B cell (primary cell): ENCODE data around the gene TOMM40. TPM values are rescaled to one million over a fixed set of nuclear protein-coding genes. Genes with fewer than 3 reads are reported as not detected.
"Not testable (repeated sequence)": the region's sequence is repeated elsewhere in the genome, so short reads cannot be mapped to it uniquely, and the experiment has no call there.

Source experiments
- ATAC-seq: fragments of 200-7000 bp; cut with Tn5 transposase; one replicate; pipeline ENCODE4 v1.10.0; 2021; ENCODE audit warnings: low read depth, mild to moderate bottlenecking, moderate number of reproducible peaks, moderate library complexity
- CTCF ChIA-PET: fragments of 350-600 bp; sonication (Branson Sonifier 250); formaldehyde crosslinking; loops from one replicate; lab custom pipeline; 2021; ENCODE audit warnings: antibody characterized with exemption, inconsistent platforms; lab: Charles Lee
- POLR2A ChIA-PET: fragments of 350-600 bp; sonication (Branson Sonifier 250); formaldehyde crosslinking; loops from one replicate; lab custom pipeline; 2021; ENCODE audit warnings: antibody characterized with exemption; lab: Charles Lee
- DNase-seq: peaks from one replicate; pipeline ENCODE4 v3.0.0; 2013
- H2AFZ ChIP-seq: 2 replicates; pipeline ENCODE4 v1.6.1; 2012; ENCODE audit warnings: mild to moderate bottlenecking, low read depth, low read length; ENCODE audit not compliant: insufficient read depth, poor library complexity, severe bottlenecking
- H3K27ac ChIP-seq, 2 donors: 1 replicate in 1 of 2; 2 replicates in 1 of 2; pipeline ENCODE4 v1.5.1; 2012 to 2013; ENCODE audit warnings: low read length in 2 of 2, mild to moderate bottlenecking in 2 of 2, moderate library complexity in 1 of 2
- H3K27me3 ChIP-seq, 4 experiments: fragments of 200-600 bp in 1 of 4; sonication (generic) in 1 of 4; replicated peaks in 1 of 4; 1 replicate in 2 of 4; 2 replicates in 2 of 4; pipeline versions ENCODE4 v1.6.1 to v1.7.0; 2013 to 2016; ENCODE audit warnings: low read length in 3 of 4, mild to moderate bottlenecking in 2 of 4, mixed read lengths in 1 of 4, moderate library complexity in 1 of 4; ENCODE audit not compliant: insufficient read depth in 4 of 4, control insufficient read depth in 3 of 4; ENCODE audit errors: control extremely low read depth in 1 of 4
- H3K36me3 ChIP-seq, 2 experiments: replicated peaks in 1 of 2; 1 replicate in 1 of 2; 2 replicates in 1 of 2; pipeline versions ENCODE4 v1.6.1 to v1.7.1; 2013; ENCODE audit warnings: low read length in 1 of 2; ENCODE audit not compliant: insufficient read depth in 2 of 2, control insufficient read depth in 1 of 2; ENCODE audit errors: control extremely low read depth in 1 of 2, extremely low read depth in 1 of 2
- H3K4me1 ChIP-seq, 2 donors: fragments of 200-600 bp in 1 of 2; sonication (generic) in 1 of 2; 1 replicate in 1 of 2; 2 replicates in 1 of 2; pipeline versions ENCODE4 v1.5.1 to v1.6.1; 2013 to 2017; ENCODE audit warnings: low read length in 2 of 2; ENCODE audit not compliant: control insufficient read depth in 2 of 2, insufficient read depth in 2 of 2
- H3K4me2 ChIP-seq: replicated peaks from 2 replicates; pipeline ENCODE3; 2012; ENCODE audit warnings: mild to moderate bottlenecking, low read depth, low read length; ENCODE audit not compliant: poor library complexity, severe bottlenecking
- H3K4me3 ChIP-seq, 5 experiments: fragments of 200-600 bp in 1 of 5; sonication (generic) in 1 of 5; 1 replicate in 3 of 5; 2 replicates in 2 of 5; pipeline versions ENCODE4 v1.5.1 to v1.7.0; 2011 to 2016; ENCODE audit warnings: low read length in 4 of 5, mild to moderate bottlenecking in 4 of 5, low read depth in 2 of 5, control low read depth in 1 of 5, moderate library complexity in 1 of 5; ENCODE audit not compliant: insufficient read depth in 1 of 5; ENCODE audit errors: control extremely low read depth in 1 of 5, extremely low read depth in 1 of 5
- H3K79me2 ChIP-seq: fragments of 200-600 bp; sonication (generic); one replicate; pipeline ENCODE4 v1.6.0; 2016; ENCODE audit warnings: low read length; ENCODE audit not compliant: control insufficient read depth, insufficient read depth
- H3K9ac ChIP-seq: fragments of 200-600 bp; sonication (generic); 2 replicates; pipeline ENCODE4 v1.6.1; 2017; ENCODE audit warnings: mild to moderate bottlenecking, low read length, moderate library complexity
- H3K9me3 ChIP-seq, 3 donors: one replicate each; pipeline versions ENCODE4 v1.6.1 to v1.7.1; 2013; ENCODE audit warnings: low read length in 2 of 3; ENCODE audit not compliant: control insufficient read depth in 2 of 3, insufficient read depth in 1 of 3; ENCODE audit errors: control extremely low read depth in 1 of 3
- H4K20me1 ChIP-seq: 2 replicates; pipeline ENCODE4 v1.6.0; 2012; ENCODE audit warnings: mild to moderate bottlenecking, low read length; ENCODE audit not compliant: insufficient read depth, control insufficient read depth, poor library complexity, severe bottlenecking
- H3K27ac Mint-ChIP-seq: one replicate; pipeline ENCODE4 v1.8.0; 2021; ENCODE audit warnings: mixed read lengths
- H3K27me3 Mint-ChIP-seq: one replicate; pipeline ENCODE4 v1.8.0; 2021; ENCODE audit warnings: mixed read lengths
- H3K4me1 Mint-ChIP-seq: one replicate; pipeline ENCODE4 v1.8.0; 2021; ENCODE audit warnings: mixed read lengths
- H3K4me3 Mint-ChIP-seq: one replicate; pipeline ENCODE4 v1.8.0; 2021; ENCODE audit warnings: mixed read lengths
- H3K9me3 Mint-ChIP-seq: one replicate; pipeline ENCODE4 v1.8.0; 2022; ENCODE audit warnings: mixed read lengths; ENCODE audit not compliant: insufficient read depth
- CTCF ChIP-seq: fragments of 200-600 bp; IDR thresholded peaks from one replicate; pipeline ENCODE4 v1.8.0; 2022; ENCODE audit warnings: antibody characterized with exemption, mild to moderate bottlenecking
- EZH2 ChIP-seq: IDR thresholded peaks from 2 replicates; pipeline ENCODE4 v1.6.1; 2012; ENCODE audit warnings: borderline replicate concordance, low read depth, mild to moderate bottlenecking, moderate library complexity, low read length; ENCODE audit not compliant: insufficient read depth, poor library complexity, severe bottlenecking
- WGBS: methylation state at CpG from one replicate; pipeline ENCODE4 v1.1.5; 2013; ENCODE audit warnings: missing lambda C conversion rate; ENCODE audit not compliant: insufficient coverage; 5-methylcytosine and 5-hydroxymethylcytosine counted together
- intact Hi-C: fragments of 100-400 bp; cut with micrococcal nuclease; formaldehyde crosslinking; loops from one replicate; pipeline ENCODE4 v1.10.0; 2022
- polyA plus RNA-seq: library from polyadenylated mRNA; depleted of rRNA; stranded (reverse); fragments of >200 nt; gene quantifications from 2 replicates; pipeline ENCODE4 v1.2.3, GENCODE V29; 2012
- total RNA-seq, 2 donors: library from RNA; stranded (reverse); fragments of 120-200 nt in 1 of 2; gene quantifications; 1 replicate in 1 of 2; 2 replicates in 1 of 2; pipeline versions ENCODE4 v1.2.3 to v1.2.4, GENCODE V29; 2013 to 2022

Gene TOMM40
- total and polyA plus RNA-seq, 2 donors (not counting 1 experiment from before 2014, with no cell fraction given): 30.9 to 31.1 TPM

GRCh38 chr19:44926245-44927077 lies 35.4 kb downstream of the TOMM40 start:
- H3K9ac ChIP-seq, H3K36me3 ChIP-seq, H3K4me1 ChIP-seq, H3K4me3 ChIP-seq, H3K9me3 ChIP-seq, H3K27ac ChIP-seq, H4K20me1 ChIP-seq, H3K4me1 Mint-ChIP-seq, H3K79me2 ChIP-seq, DNase-seq, ATAC-seq, H3K27ac Mint-ChIP-seq, H3K9me3 Mint-ChIP-seq, CTCF ChIA-PET, POLR2A ChIA-PET: not testable (repeated sequence)
- intact Hi-C loops: loop anchor here (1.0 kb wide), 1 partner anchor 11 kb away; no protein-coding TSS in a partner anchor
- H2AFZ ChIP-seq: peak overlapping the region; percentile 27
- peaks cover 18% of the 10 kb centered on the region for H3K27me3 Mint-ChIP-seq
- peak overlapping the region; percentile 51 for H3K4me2 ChIP-seq
- H3K4me3 Mint-ChIP-seq: peak overlapping the region; percentile 69
- H3K27me3 ChIP-seq: peaks cover 0 to 10% (median 5%) of the 10 kb centered on the region in 4 experiments
- 76% methylated on average over 9 of the region's 19 CpGs for WGBS

- ChIA-PET CTCF (no interaction called here), POLR2A (no interaction called here)
- H3K27ac ChIP-seq: no peak overlapping the region
- H3K27ac Mint-ChIP-seq: no peak overlapping the region
- peaks cover 4 to 8% of the 10 kb centered on the region in 2 donors for H3K4me1 ChIP-seq
- ATAC-seq (no peak), DNase-seq (no peak)
- H3K9ac ChIP-seq: no peak overlapping the region
- peaks cover 6% of the 10 kb centered on the region for H3K4me1 Mint-ChIP-seq
- no peaks in the 10 kb centered on the region for H3K79me2 ChIP-seq
- no peaks in the 10 kb centered on the region for H3K36me3 ChIP-seq
- TF ChIP-seq CTCF (no peak), EZH2 (no peak)
- 91% methylated on average over 2 of the region's 5 CpGs for WGBS
- H3K4me2 ChIP-seq: no peak overlapping the region
- no peaks in the 10 kb centered on the region for H3K9me3 Mint-ChIP-seq
- H2AFZ ChIP-seq: no peak overlapping the region
- H3K4me3 ChIP-seq: no peak overlapping the region
- peaks cover 0 to 10% (median 5%) of the 10 kb centered on the region in 4 experiments for H3K27me3 ChIP-seq
- no peak overlapping the region for H3K4me3 Mint-ChIP-seq
- peaks cover 18% of the 10 kb centered on the region for H3K27me3 Mint-ChIP-seq
- H3K9me3 ChIP-seq: peaks cover 0 to 6% (median 0%) of the 10 kb centered on the region in 3 donors
- H4K20me1 ChIP-seq: no peaks in the 10 kb centered on the region
- intact Hi-C loops: loop anchor here (1.0 kb wide), 1 partner anchor 12 kb away; no protein-coding TSS in a partner anchor
Measured at GRCh38 chr19:44927746-44928145, 36.7 kb downstream of the TOMM40 start.
